Measurements from ENCODE around the gene MISP3. TPM values are rescaled to one million over a fixed set of nuclear protein-coding genes. Genes with fewer than 3 reads are reported as not detected.

The MISP3 gene
- total RNA-seq, 1 donor from 2014 or later: 0.79 TPM

GRCh38 chr19:14058182-14059092 is 14.1 kb upstream of the MISP3 start:
- H3K27me3 Mint-ChIP-seq (ENCODE audit: low read depth, unreplicated experiment): peaks cover 46% of the 10 kb centered on the region
- peaks cover 3% of the 10 kb centered on the region for H3K4me1 ChIP-seq (ENCODE audit: insufficient read depth, low read length)
- peak overlapping the region; percentile 34 for H2AFZ ChIP-seq (ENCODE audit: low read depth, low read length)
- TF ChIP-seq EZH2 (IDR thresholded peaks at IDR 0.05; ENCODE audit: insufficient read depth, low read length) (no peak), CTCF (IDR thresholded peaks at IDR 0.05; ENCODE audit: insufficient read depth, low read depth, low read length) (no peak)
- H3K79me2 ChIP-seq (ENCODE audit: insufficient read depth, low read length): no peaks in the 10 kb centered on the region
- no peak for DNase-seq (ENCODE audit: low read depth)
- no peaks in the 10 kb centered on the region for H3K4me1 Mint-ChIP-seq (ENCODE audit: low read depth, unreplicated experiment)
- H4K20me1 ChIP-seq (ENCODE audit: insufficient read depth, low read length): no peaks in the 10 kb centered on the region
- peak overlapping the region; percentile 14 for H3K4me3 Mint-ChIP-seq (ENCODE audit: unreplicated experiment)
- no peaks in the 10 kb centered on the region for H3K36me3 Mint-ChIP-seq (ENCODE audit: low read depth, unreplicated experiment)
- no peak overlapping the region for H3K4me3 ChIP-seq (ENCODE audit: insufficient read depth, low read depth, low read length)
- H3K27ac Mint-ChIP-seq (ENCODE audit: unreplicated experiment): no peak overlapping the region
- peak overlapping the region; percentile 31 for H3K9ac ChIP-seq (ENCODE audit: low read length)
- no peaks in the 10 kb centered on the region for H3K36me3 ChIP-seq (ENCODE audit: insufficient read depth, low read length)
- H3K27ac ChIP-seq (ENCODE audit: low read depth, low read length): no peak overlapping the region
- no peaks in the 10 kb centered on the region for H3K9me3 ChIP-seq (ENCODE audit: insufficient read depth, low read depth, low read length)
- FAIRE-seq: no peak
- peaks cover 18% of the 10 kb centered on the region for H3K27me3 ChIP-seq (ENCODE audit: insufficient read depth, low read length)
- peak overlapping the region; percentile 80 for H3K4me2 ChIP-seq (ENCODE audit: low read length)
- peaks cover 1% of the 10 kb centered on the region for H3K9me3 Mint-ChIP-seq (ENCODE audit: unreplicated experiment)

GRCh38 chr19:14059093-14059480 is 13.5 kb upstream of the MISP3 start:
- Histone ChIP-seq H3K36me3 (ENCODE audit: insufficient read depth, low read length) (no peaks in the 10 kb centered on the region), H3K27ac (ENCODE audit: low read depth, low read length) (no peak overlapping the region), H4K20me1 (ENCODE audit: insufficient read depth, low read length) (no peaks in the 10 kb centered on the region), H2AFZ (ENCODE audit: low read depth, low read length) (no peak overlapping the region), H3K9ac (ENCODE audit: low read length) (no peak overlapping the region), H3K27me3 (ENCODE audit: insufficient read depth, low read length) (peaks cover 18% of the 10 kb centered on the region), H3K79me2 (ENCODE audit: insufficient read depth, low read length) (no peaks in the 10 kb centered on the region), H3K4me2 (ENCODE audit: low read length) (no peak overlapping the region), H3K4me3 (ENCODE audit: insufficient read depth, low read depth, low read length) (no peak overlapping the region), H3K9me3 (ENCODE audit: insufficient read depth, low read depth, low read length) (no peaks in the 10 kb centered on the region), H3K4me1 (ENCODE audit: insufficient read depth, low read length) (peaks cover 3% of the 10 kb centered on the region)
- H3K36me3 Mint-ChIP-seq (ENCODE audit: low read depth, unreplicated experiment): no peaks in the 10 kb centered on the region
- H3K9me3 Mint-ChIP-seq (ENCODE audit: unreplicated experiment): peaks cover 1% of the 10 kb centered on the region
- H3K27ac Mint-ChIP-seq (ENCODE audit: unreplicated experiment): no peak overlapping the region
- TF ChIP-seq EZH2 (IDR thresholded peaks at IDR 0.05; ENCODE audit: insufficient read depth, low read length) (no peak), CTCF (IDR thresholded peaks at IDR 0.05; ENCODE audit: insufficient read depth, low read depth, low read length) (peak; percentile 30)
- no peak for FAIRE-seq
- H3K27me3 Mint-ChIP-seq (ENCODE audit: low read depth, unreplicated experiment): peaks cover 42% of the 10 kb centered on the region
- H3K4me3 Mint-ChIP-seq (ENCODE audit: unreplicated experiment): no peak overlapping the region
- DNase-seq (ENCODE audit: low read depth): no peak
- H3K4me1 Mint-ChIP-seq (ENCODE audit: low read depth, unreplicated experiment): no peaks in the 10 kb centered on the region

- Mint-ChIP-seq H3K27me3 (ENCODE audit: low read depth, unreplicated experiment) (peaks cover 36% of the 10 kb centered on the region), H3K27ac (ENCODE audit: unreplicated experiment) (no peak overlapping the region), H3K9me3 (ENCODE audit: unreplicated experiment) (peaks cover 1% of the 10 kb centered on the region), H3K36me3 (ENCODE audit: low read depth, unreplicated experiment) (no peaks in the 10 kb centered on the region), H3K4me1 (ENCODE audit: low read depth, unreplicated experiment) (no peaks in the 10 kb centered on the region), H3K4me3 (ENCODE audit: unreplicated experiment) (no peak overlapping the region)
- H3K27me3 ChIP-seq (ENCODE audit: insufficient read depth, low read length): peaks cover 18% of the 10 kb centered on the region
- H3K9me3 ChIP-seq (ENCODE audit: insufficient read depth, low read depth, low read length): no peaks in the 10 kb centered on the region
- H3K4me3 ChIP-seq (ENCODE audit: insufficient read depth, low read depth, low read length): no peak overlapping the region
- FAIRE-seq: no peak
- H3K4me2 ChIP-seq (ENCODE audit: low read length): no peak overlapping the region
- H3K36me3 ChIP-seq (ENCODE audit: insufficient read depth, low read length): no peaks in the 10 kb centered on the region
- H4K20me1 ChIP-seq (ENCODE audit: insufficient read depth, low read length): no peaks in the 10 kb centered on the region
- H2AFZ ChIP-seq (ENCODE audit: low read depth, low read length): no peak overlapping the region
- H3K9ac ChIP-seq (ENCODE audit: low read length): no peak overlapping the region
- no peaks in the 10 kb centered on the region for H3K79me2 ChIP-seq (ENCODE audit: insufficient read depth, low read length)
- DNase-seq (ENCODE audit: low read depth): no peak
- no peak overlapping the region for H3K27ac ChIP-seq (ENCODE audit: low read depth, low read length)
- no peak for TF ChIP-seq CTCF (IDR thresholded peaks at IDR 0.05; ENCODE audit: insufficient read depth, low read depth, low read length)
- TF ChIP-seq EZH2 (IDR thresholded peaks at IDR 0.05; ENCODE audit: insufficient read depth, low read length): no peak
- peaks cover 3% of the 10 kb centered on the region for H3K4me1 ChIP-seq (ENCODE audit: insufficient read depth, low read length)
Observed at GRCh38 chr19:14059652-14060155, 12.9 kb upstream of the MISP3 start.
